CD4-positive, alpha-beta T cell treated with Interleukin-12 subunit alpha and Interleukin-12 subunit beta, for 1 hour (primary cell): ENCODE results near the gene CHD1L.
A peak's percentile ranks its signal among the peaks of the same experiment; 100 is the strongest.
"Not testable (repeated sequence)": the region's sequence is repeated elsewhere in the genome, so short reads cannot be mapped to it uniquely, and the experiment has no call there.

Source experiments
- DNase-seq: peaks from one replicate; pipeline ENCODE4 v3.0.0-alpha.2; 2020

Gene CHD1L

GRCh38 chr1:147272042-147272441 lies 29.6 kb downstream of the CHD1L start:
- DNase-seq = no peak

GRCh38 chr1:147273409-147274336 lies 31.2 kb downstream of the CHD1L start:
- DNase-seq = peak; percentile 58

DNA sequence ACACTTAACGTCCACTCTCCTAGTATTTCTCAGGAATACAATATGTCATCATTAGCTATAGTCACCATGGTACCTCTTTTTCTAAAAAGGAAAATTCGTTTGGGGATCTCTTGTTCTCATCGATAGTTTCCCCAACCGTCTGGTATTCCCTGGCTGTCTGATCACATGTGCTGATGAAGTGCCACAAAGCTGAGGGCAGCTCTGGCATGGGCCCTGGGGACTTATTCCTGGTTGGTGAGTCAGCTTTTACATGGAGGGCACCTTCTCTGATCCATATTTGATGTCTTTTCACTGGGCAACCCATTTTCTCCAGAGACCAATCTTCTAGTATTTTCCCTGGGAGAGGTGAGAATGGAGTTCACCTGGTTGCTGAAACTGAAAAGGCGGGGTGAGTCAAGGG lies 39.5 kb downstream of the CHD1L start:
- DNase-seq = no peak

GRCh38 chr1:147283011-147283410 lies 40.5 kb downstream of the CHD1L start:
- no peak for DNase-seq

- DNase-seq = no peak
These were observed 44.8 kb downstream of the CHD1L start for GRCh38 chr1:147287133-147287865.

- DNase-seq = no peak
These were observed 49.5 kb downstream of the CHD1L start for GRCh38 chr1:147292012-147292411.

GRCh38 chr1:147292631-147293251 lies 50.3 kb downstream of the CHD1L start:
- no peak for DNase-seq

DNA sequence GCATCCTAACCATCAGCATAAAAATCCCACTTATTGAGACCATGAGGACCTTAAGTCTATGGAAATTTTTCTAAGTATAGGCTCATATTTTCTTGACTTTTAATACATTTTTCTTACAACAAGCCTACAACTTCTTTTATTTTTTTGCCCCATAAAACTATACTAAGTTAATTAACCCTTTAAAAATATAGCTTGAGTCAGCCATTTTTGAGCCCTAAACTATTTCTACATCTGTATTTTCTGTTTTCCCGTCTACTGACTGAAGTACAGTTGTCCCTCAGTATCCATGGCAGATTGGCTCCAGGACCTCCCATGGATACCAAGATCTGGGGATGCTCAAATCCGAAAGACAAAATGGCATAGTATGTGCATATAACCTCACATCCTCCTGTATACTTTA lies 55.0 kb downstream of the CHD1L start:
- DNase-seq = no peak

GRCh38 chr1:147305803-147306202 lies 63.3 kb downstream of the CHD1L start:
- DNase-seq = not testable (repeated sequence)

DNA sequence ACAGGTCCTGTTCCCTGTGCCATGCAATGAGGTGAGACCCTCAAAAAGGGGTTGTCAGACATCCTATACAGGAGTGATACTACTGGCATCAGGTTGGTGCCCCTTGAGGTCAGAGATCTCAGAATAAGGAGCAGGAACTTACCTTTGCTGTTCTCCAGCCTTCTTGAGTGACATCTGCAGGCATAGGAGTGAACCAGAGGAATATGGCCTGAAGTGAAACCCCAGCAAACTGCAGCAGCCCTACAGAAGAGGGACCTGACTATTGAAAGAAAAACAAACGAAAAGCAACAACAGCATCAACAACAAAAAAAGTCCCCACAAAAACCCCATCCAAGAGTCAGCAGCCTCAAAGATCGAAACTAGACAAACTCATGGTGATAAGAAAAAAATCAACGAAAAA lies 74.5 kb downstream of the CHD1L start:
- DNase-seq = no peak

DNA sequence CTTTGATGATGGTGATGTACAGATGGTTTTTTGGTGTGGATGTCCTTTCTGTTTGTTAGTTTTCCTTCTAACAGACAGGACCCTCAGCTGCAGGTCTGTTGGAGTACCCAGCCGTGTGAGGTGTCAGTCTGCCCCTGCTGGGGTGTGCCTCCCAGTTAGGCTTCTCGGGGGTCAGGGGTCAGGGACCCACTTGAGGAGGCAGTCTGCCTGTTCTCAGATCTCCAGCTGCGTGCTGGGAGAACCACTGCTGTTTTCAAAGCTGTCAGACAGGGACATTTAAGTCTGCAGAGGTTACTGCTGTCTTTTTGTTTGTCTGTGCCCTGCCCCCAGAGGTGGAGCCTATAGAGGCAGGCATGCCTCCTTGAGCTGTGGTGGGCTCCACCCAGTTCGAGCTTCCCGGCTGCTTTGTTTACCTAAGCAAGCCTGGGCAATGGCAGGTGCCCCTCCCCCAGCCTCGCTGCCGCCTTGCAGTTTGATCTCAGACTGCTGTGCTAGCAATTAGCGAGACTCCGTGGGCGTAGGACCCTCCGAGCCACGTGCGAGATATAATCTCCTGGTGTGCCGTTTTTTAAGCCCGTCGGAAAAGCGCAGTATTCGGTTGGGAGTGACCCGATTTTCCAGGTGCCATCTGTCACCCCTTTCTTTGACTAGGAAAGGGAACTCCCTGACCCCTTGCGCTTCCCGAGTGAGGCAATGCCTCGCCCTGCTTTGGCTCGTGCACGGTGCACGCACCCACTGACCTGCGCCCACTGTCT lies 84.6 kb downstream of the CHD1L start:
- not testable (repeated sequence) for DNase-seq

GRCh38 chr1:147334292-147334691 lies 91.8 kb downstream of the CHD1L start:
- DNase-seq = no peak

DNA sequence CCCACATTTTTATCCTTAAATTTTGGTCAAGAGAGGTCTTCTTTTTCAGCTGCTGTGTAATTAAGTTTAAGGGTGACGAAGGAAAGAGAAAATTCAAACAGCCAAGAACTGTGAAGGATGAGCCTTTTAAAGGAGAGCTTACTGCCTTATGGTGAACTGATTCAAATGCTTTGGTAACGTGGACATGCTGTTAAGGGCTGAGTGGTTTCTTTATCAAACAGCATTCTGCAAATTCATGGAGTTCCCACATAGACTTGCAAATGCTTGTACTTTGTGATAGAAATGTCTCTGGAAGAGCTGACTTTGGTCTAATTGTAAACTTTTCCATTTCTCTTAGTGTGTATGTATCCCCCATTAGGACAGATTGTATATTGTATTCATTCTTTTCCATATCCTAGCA lies 93.8 kb downstream of the CHD1L start:
- no peak for DNase-seq

DNA sequence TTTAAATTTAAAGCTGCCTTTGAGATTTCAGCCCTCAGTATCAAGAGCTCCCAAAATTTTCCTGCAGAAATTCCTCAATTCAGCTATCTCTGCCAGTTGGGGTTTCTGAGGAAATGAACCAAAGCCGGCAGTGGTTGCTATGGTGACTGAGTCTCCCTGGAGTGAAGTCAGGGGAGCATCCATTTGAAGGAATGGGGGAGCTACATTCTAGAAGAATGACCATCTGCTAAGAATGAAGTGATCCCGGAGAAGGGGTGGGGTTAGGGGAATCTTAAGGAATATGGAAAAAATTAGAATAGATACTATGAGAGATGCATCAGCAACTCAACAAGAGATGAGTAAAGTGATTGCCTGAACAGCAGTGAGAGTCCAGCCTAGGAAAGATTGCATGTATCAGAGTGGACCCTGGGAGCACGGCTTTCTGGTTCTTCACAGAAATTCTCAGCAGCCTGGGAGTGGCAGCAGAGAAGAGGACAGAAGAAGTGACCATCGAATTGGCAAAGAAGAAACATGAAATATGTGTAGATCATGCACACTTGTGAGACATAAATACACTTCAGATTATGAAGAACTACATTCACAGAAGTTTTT lies 94.7 kb downstream of the CHD1L start:
- DNase-seq = no peak

DNA sequence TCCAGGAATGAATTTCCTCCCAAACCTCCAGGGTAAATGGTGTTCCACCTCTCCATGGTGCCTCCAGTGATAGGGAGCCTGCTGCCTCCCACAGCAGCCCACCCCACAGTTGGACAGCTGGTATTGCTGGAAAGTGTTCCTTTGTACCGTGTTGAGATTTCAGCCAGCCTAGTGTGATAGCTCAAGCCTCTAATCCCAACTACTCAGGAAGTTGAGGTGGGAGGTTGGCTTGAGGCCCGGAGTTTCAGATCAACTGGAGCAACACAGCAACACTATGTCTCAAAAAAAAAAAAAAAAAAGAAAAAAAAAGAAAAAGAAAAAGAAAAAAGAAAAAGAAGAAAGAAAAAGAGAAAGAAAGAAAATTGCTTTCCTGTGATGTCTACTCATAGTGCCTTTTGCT lies 96.1 kb downstream of the CHD1L start:
- no peak for DNase-seq

GRCh38 chr1:147341246-147341645 lies 98.8 kb downstream of the CHD1L start:
- no peak for DNase-seq
